Hematopoietic multipotent progenitor cell treated with erythropoietin and hydrocortisone succinate and interleukin-3 and kit ligand, for 4 days (in vitro differentiated cells): ENCODE results near the gene CCDC33.

ENCODE experiments used
- DNase-seq: peaks from one replicate; pipeline ENCODE4 v3.0.0-alpha.2; 2015

CCDC33 gene

GRCh38 chr15:74291101-74292071 is 55.3 kb downstream of the CCDC33 start:
- DNase-seq = peak; percentile 96

- no peak for DNase-seq
Observed at GRCh38 chr15:74293021-74293810, 57.1 kb downstream of the CCDC33 start.

GRCh38 chr15:74294010-74294409 is 57.9 kb downstream of the CCDC33 start:
- DNase-seq = no peak

- no peak for DNase-seq
Observed at GRCh38 chr15:74295800-74296199, 59.7 kb downstream of the CCDC33 start.

- DNase-seq = no peak
Observed at GRCh38 chr15:74297887-74298286, 61.8 kb downstream of the CCDC33 start.

GRCh38 chr15:74300057-74300795 is 64.1 kb downstream of the CCDC33 start:
- peak; percentile 20 for DNase-seq

GRCh38 chr15:74301583-74302361 is 65.6 kb downstream of the CCDC33 start:
- no peak for DNase-seq

- DNase-seq = peak; percentile 59
Observed at GRCh38 chr15:74302821-74303359, 66.8 kb downstream of the CCDC33 start.

- no peak for DNase-seq
Observed at GRCh38 chr15:74303741-74304309, 67.7 kb downstream of the CCDC33 start.

- DNase-seq = no peak
Observed at GRCh38 chr15:74304431-74304830, 68.3 kb downstream of the CCDC33 start.

- no peak for DNase-seq
Observed at GRCh38 chr15:74305687-74306086, 69.6 kb downstream of the CCDC33 start.

GRCh38 chr15:74306781-74307217 is 70.7 kb downstream of the CCDC33 start:
- DNase-seq = no peak

- DNase-seq = peak; percentile 76
Observed at GRCh38 chr15:74307827-74308811, 72.0 kb downstream of the CCDC33 start.

- peak; percentile 35 for DNase-seq
Observed at GRCh38 chr15:74311734-74312444, 75.8 kb downstream of the CCDC33 start.

- DNase-seq = peak; percentile 18
Observed at GRCh38 chr15:74312445-74313007, 76.4 kb downstream of the CCDC33 start.

- no peak for DNase-seq
Observed at GRCh38 chr15:74313889-74314288, 77.8 kb downstream of the CCDC33 start.

GRCh38 chr15:74314795-74315438 is 78.8 kb downstream of the CCDC33 start:
- peak; percentile 18 for DNase-seq

- DNase-seq = peak; percentile 71
Observed at GRCh38 chr15:74315626-74316025, 79.5 kb downstream of the CCDC33 start.

GRCh38 chr15:74316141-74316540 is 80.0 kb downstream of the CCDC33 start:
- peak; percentile 9 for DNase-seq
